Urinary bladder (tissue), 4 donors: ENCODE results near the gene AFAP1. TPM values are rescaled to one million over a fixed set of nuclear protein-coding genes. Genes with fewer than 3 reads are reported as not detected.

Source experiments
- DNase-seq: peaks from one replicate; pipeline ENCODE4 v3.0.0-alpha.2; 2015; ENCODE audit errors: extremely low spot score
- H3K27ac ChIP-seq: one replicate; pipeline ENCODE4 v1.5.1; 2013; ENCODE audit warnings: low read depth, mild to moderate bottlenecking, moderate library complexity
- H3K36me3 ChIP-seq: one replicate; pipeline ENCODE4 v1.6.1; 2013; ENCODE audit warnings: mild to moderate bottlenecking, moderate library complexity; ENCODE audit not compliant: insufficient read depth
- H3K4me1 ChIP-seq: one replicate; pipeline ENCODE4 v1.6.1; 2013; ENCODE audit warnings: mild to moderate bottlenecking, moderate library complexity; ENCODE audit not compliant: insufficient read depth
- H3K4me3 ChIP-seq: one replicate; pipeline ENCODE4 v1.5.1; 2013; ENCODE audit warnings: low read depth, low read length
- WGBS: extraction: QIAGEN DNeasy Blood & Tissue Kit; methylation state at CpG from one replicate; pipeline ENCODE4 v1.1.7; 2013; 5-methylcytosine and 5-hydroxymethylcytosine counted together
- polyA plus RNA-seq: library from polyadenylated mRNA; stranded (reverse); fragments of 200-250 nt; gene quantifications from one replicate; pipeline ENCODE4 v1.2.3, GENCODE V29; 2013
- total RNA-seq: library from RNA; depleted of rRNA; stranded (reverse); fragments of >200 nt; gene quantifications from one replicate; pipeline ENCODE4 v1.2.3, GENCODE V29; 2014
- donor health status: healthy with polysubstance abuse.
- donor health status: healthy.

AFAP1 gene
- 41.8 TPM for total RNA-seq
- 27.8 TPM for polyA plus RNA-seq

GRCh38 chr4:7939377-7940108 lies at the start of gene AFAP1:
TSS of gene AFAP1 (minus strand) at chr4:7939861. CDS start at chr4:7872078, 67,783 bp downstream.
- H3K4me1 ChIP-seq = no peaks in the 10 kb centered on the region
- no peaks in the 10 kb centered on the region for H3K36me3 ChIP-seq
- peak; percentile 84 for DNase-seq
- peak within 1 kb of the TSS; percentile 75 for H3K27ac ChIP-seq
- under 1% methylated on average over 96 of the region's 96 CpGs for WGBS
- H3K4me3 ChIP-seq = peak within 1 kb of the TSS; percentile 86

GRCh38 chr4:7988437-7988836 lies 48.8 kb upstream of the AFAP1 start:
- H3K36me3 ChIP-seq = no peaks in the 10 kb centered on the region
- H3K4me1 ChIP-seq = no peaks in the 10 kb centered on the region
- no peak overlapping the region for H3K4me3 ChIP-seq
- H3K27ac ChIP-seq = no peak overlapping the region
- 89% methylated on average over 1 of the region's 1 CpG for WGBS
- DNase-seq = no peak

- 52% methylated on average over 10 of the region's 10 CpGs for WGBS
- no peak for DNase-seq
- Histone ChIP-seq H3K27ac (no peak overlapping the region), H3K36me3 (no peaks in the 10 kb centered on the region), H3K4me3 (no peak overlapping the region), H3K4me1 (no peaks in the 10 kb centered on the region)
These were observed 47.7 kb upstream of the AFAP1 start for GRCh38 chr4:7987148-7987989.

- 36% methylated on average over 21 of the region's 21 CpGs for WGBS
- Histone ChIP-seq H3K36me3 (no peaks in the 10 kb centered on the region), H3K4me3 (no peak overlapping the region), H3K27ac (no peak overlapping the region), H3K4me1 (no peaks in the 10 kb centered on the region)
- no peak for DNase-seq
These were observed 46.3 kb upstream of the AFAP1 start for GRCh38 chr4:7985891-7986441.

- H3K4me1 ChIP-seq = no peaks in the 10 kb centered on the region
- H3K36me3 ChIP-seq = no peaks in the 10 kb centered on the region
- no peak overlapping the region for H3K27ac ChIP-seq
- DNase-seq = no peak
- H3K4me3 ChIP-seq = no peak overlapping the region
- WGBS = 94% methylated on average over 12 of the region's 12 CpGs
These were observed 45.4 kb upstream of the AFAP1 start for GRCh38 chr4:7985072-7985471.

GRCh38 chr4:7984286-7984925 lies 44.7 kb upstream of the AFAP1 start:
- H3K4me1 ChIP-seq = no peaks in the 10 kb centered on the region
- no peak for DNase-seq
- H3K27ac ChIP-seq = no peak overlapping the region
- H3K36me3 ChIP-seq = no peaks in the 10 kb centered on the region
- 91% methylated on average over 31 of the region's 31 CpGs for WGBS
- no peak overlapping the region for H3K4me3 ChIP-seq

- Histone ChIP-seq H3K36me3 (no peaks in the 10 kb centered on the region), H3K27ac (no peak overlapping the region), H3K4me1 (no peaks in the 10 kb centered on the region), H3K4me3 (no peak overlapping the region)
- WGBS = 96% methylated on average over 17 of the region's 17 CpGs
- no peak for DNase-seq
These were observed 43.6 kb upstream of the AFAP1 start for GRCh38 chr4:7983296-7983695.

- Histone ChIP-seq H3K4me3 (no peak overlapping the region), H3K4me1 (peaks cover 1% of the 10 kb centered on the region), H3K27ac (no peak overlapping the region), H3K36me3 (no peaks in the 10 kb centered on the region)
- 88% methylated on average over 8 of the region's 8 CpGs for WGBS
- no peak for DNase-seq
These were observed 42.2 kb upstream of the AFAP1 start for GRCh38 chr4:7981738-7982394.

- Histone ChIP-seq H3K4me1 (peaks cover 1% of the 10 kb centered on the region), H3K36me3 (no peaks in the 10 kb centered on the region), H3K4me3 (no peak overlapping the region), H3K27ac (no peak overlapping the region)
- DNase-seq = no peak
- WGBS = 95% methylated on average over 2 of the region's 2 CpGs
These were observed 40.4 kb upstream of the AFAP1 start for GRCh38 chr4:7980036-7980435.

- Histone ChIP-seq H3K36me3 (no peaks in the 10 kb centered on the region), H3K4me3 (no peak overlapping the region), H3K4me1 (peaks cover 1% of the 10 kb centered on the region), H3K27ac (no peak overlapping the region)
- DNase-seq = no peak
- WGBS = 84% methylated on average over 4 of the region's 4 CpGs
These were observed 39.9 kb upstream of the AFAP1 start for GRCh38 chr4:7979652-7979968.

- peaks cover 1% of the 10 kb centered on the region for H3K4me1 ChIP-seq
- no peak overlapping the region for H3K4me3 ChIP-seq
- DNase-seq = no peak
- 84% methylated on average over 17 of the region's 17 CpGs for WGBS
- H3K27ac ChIP-seq = no peak overlapping the region
- no peaks in the 10 kb centered on the region for H3K36me3 ChIP-seq
These were observed 39.4 kb upstream of the AFAP1 start for GRCh38 chr4:7978907-7979651.

- Histone ChIP-seq H3K4me3 (no peak overlapping the region), H3K27ac (no peak overlapping the region), H3K36me3 (no peaks in the 10 kb centered on the region), H3K4me1 (peaks cover 1% of the 10 kb centered on the region)
- DNase-seq = no peak
- WGBS = 62% methylated on average over 5 of the region's 5 CpGs
These were observed 38.8 kb upstream of the AFAP1 start for GRCh38 chr4:7978489-7978888.

- no peak overlapping the region for H3K27ac ChIP-seq
- peaks cover 1% of the 10 kb centered on the region for H3K4me1 ChIP-seq
- 95% methylated on average over 5 of the region's 5 CpGs for WGBS
- no peaks in the 10 kb centered on the region for H3K36me3 ChIP-seq
- H3K4me3 ChIP-seq = no peak overlapping the region
- DNase-seq = no peak
These were observed 37.0 kb upstream of the AFAP1 start for GRCh38 chr4:7976634-7977033.
